Measurements from ENCODE around the gene RAD51.

The RAD51 gene

DNA sequence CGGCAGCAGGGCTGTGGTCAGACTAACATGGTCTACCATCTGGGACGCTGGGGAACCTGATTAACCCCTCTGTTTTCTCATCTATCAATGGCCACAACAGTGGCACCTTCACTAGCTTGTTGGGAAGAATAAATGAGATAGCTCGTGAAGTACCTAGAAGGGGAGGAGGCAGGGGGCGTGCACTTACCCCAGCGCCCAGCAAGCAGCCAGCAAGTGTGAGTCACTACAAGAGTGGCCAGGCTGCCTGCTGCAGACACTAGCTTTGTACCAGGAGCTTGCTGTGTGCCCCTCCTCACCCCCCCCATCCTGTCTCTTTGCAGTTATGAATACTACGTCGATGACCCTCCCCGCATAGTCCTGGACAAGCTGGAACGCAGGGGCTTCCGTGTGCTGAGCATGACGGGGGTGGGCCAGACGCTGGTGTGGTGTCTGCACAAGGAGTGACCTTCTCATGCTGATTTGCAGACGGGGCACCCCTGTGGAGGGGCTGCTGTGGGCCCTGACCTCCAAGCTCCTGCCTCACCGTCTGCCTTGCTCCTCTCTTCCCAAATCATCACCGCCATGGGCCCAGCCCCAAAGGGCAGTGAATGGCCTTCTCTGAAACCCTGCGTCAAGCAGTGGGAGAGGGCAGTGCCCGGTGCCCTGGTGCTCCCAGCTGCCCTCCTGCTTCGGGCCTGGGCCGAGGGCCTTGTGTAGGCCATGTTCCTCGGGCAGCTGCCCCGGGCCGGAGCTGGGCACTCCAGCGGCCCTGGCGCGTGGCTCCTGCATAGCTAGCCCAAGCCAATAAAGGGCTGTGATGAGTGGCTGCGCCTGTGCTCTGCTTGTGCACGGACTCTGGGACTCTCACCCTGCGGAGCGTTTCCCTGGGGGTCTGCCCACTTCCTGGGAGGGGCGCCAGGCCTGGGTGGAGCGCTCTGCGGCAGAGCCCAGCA lies 72.2 kb downstream of the RAD51 start:
- no peak for DNase-seq
- Histone ChIP-seq H3K27me3 (no peaks in the 10 kb centered on the region), H3K4me1 (peaks cover 55% of the 10 kb centered on the region), H3K4me3 (ENCODE audit: low read depth, low read length) (no peak overlapping the region), H3K36me3 (no peaks in the 10 kb centered on the region), H3K9me3 (no peaks in the 10 kb centered on the region)
- TF ChIP-seq, protein P1, sequence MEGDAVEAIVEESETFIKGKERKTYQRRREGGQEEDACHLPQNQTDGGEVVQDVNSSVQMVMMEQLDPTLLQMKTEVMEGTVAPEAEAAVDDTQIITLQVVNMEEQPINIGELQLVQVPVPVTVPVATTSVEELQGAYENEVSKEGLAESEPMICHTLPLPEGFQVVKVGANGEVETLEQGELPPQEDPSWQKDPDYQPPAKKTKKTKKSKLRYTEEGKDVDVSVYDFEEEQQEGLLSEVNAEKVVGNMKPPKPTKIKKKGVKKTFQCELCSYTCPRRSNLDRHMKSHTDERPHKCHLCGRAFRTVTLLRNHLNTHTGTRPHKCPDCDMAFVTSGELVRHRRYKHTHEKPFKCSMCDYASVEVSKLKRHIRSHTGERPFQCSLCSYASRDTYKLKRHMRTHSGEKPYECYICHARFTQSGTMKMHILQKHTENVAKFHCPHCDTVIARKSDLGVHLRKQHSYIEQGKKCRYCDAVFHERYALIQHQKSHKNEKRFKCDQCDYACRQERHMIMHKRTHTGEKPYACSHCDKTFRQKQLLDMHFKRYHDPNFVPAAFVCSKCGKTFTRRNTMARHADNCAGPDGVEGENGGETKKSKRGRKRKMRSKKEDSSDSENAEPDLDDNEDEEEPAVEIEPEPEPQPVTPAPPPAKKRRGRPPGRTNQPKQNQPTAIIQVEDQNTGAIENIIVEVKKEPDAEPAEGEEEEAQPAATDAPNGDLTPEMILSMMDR (IDR thresholded peaks at IDR 0.05; ENCODE audit: low read depth, low read length), result no peak

DNA sequence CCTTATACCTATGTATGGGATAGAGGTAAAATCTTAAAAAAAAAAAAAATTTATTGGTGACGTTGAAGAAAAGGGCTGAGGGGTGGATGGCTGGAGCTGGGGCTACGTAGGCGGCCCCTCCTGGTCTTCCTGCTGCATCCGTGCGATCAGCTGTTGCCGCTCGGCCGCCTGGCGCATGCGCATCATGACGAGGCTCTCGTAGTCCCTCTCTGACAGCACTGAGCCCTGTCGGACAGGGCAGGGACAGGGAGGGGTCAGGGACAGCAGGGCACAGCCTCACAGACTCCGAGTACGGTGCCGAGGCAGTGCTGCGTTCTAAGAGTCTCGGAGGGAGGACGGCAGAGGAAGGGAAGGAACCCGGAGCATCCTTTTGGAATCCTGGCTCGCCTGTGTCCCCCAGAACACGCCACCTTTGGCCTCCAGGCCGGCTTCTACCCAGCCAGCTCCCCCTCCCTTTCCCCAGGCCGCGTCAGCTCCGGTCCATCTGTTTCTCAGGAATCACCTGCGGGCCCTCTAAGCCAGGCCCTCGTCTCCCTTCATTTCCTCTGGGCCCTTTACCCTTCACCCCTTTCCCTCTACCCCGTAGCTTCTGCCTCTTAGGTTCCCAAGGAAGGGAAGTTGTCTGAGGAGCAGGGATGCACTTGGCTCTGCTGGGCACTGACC lies 73.0 kb downstream of the RAD51 start:
- H3K4me3 ChIP-seq (ENCODE audit: low read depth, low read length), result no peak overlapping the region
- TF ChIP-seq, protein P1 (IDR thresholded peaks at IDR 0.05; ENCODE audit: low read depth, low read length), result no peak
- peaks cover 56% of the 10 kb centered on the region for H3K4me1 ChIP-seq
- no peaks in the 10 kb centered on the region for H3K36me3 ChIP-seq
- DNase-seq, result no peak
- H3K27me3 ChIP-seq, result no peaks in the 10 kb centered on the region
- H3K9me3 ChIP-seq, result no peaks in the 10 kb centered on the region

DNA sequence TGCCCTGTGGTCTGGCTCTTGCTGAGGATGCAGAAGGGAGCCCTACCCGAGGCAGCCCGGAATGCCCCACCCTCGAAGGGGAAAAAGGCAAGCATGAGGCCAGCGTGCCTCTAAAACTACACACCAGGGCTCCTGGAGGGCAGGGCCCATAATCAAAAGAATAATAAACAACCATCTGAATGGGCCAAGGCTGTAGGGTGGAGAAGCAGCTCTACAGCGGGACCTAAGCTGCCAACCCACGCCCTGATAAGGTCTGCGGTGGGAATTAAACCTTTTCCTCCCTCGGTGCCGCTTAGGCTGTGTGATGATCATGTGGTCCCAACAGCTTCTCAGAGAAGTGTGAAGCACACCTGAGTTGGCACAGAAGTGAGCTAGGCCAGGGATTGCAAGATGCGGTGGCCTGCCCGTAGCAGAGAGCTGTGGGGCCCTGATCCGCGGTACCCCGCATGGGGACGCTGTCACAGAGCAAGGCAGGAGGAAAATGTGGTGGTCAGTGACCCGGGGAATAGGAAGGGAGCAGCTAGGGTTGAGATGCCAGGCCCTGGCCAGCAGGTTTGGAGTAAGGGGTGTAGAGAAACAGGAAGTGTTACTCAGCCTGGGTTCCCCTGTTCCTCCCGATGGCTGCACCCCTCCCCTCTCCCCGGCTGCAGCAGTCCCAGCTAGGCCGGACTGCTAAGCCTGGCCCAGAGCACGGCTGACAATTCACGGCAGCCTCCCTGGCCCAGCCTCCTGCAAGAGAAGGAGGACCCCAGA lies 73.7 kb downstream of the RAD51 start:
- no peak for DNase-seq
- Histone ChIP-seq H3K4me3 (ENCODE audit: low read depth, low read length) (peak overlapping the region; percentile 32), H3K27me3 (no peaks in the 10 kb centered on the region), H3K9me3 (no peaks in the 10 kb centered on the region), H3K4me1 (peaks cover 50% of the 10 kb centered on the region), H3K36me3 (no peaks in the 10 kb centered on the region; the same call in 1 of the 2 replicates)
- TF ChIP-seq, protein P1 (IDR thresholded peaks at IDR 0.05; ENCODE audit: low read depth, low read length), result no peak

DNA sequence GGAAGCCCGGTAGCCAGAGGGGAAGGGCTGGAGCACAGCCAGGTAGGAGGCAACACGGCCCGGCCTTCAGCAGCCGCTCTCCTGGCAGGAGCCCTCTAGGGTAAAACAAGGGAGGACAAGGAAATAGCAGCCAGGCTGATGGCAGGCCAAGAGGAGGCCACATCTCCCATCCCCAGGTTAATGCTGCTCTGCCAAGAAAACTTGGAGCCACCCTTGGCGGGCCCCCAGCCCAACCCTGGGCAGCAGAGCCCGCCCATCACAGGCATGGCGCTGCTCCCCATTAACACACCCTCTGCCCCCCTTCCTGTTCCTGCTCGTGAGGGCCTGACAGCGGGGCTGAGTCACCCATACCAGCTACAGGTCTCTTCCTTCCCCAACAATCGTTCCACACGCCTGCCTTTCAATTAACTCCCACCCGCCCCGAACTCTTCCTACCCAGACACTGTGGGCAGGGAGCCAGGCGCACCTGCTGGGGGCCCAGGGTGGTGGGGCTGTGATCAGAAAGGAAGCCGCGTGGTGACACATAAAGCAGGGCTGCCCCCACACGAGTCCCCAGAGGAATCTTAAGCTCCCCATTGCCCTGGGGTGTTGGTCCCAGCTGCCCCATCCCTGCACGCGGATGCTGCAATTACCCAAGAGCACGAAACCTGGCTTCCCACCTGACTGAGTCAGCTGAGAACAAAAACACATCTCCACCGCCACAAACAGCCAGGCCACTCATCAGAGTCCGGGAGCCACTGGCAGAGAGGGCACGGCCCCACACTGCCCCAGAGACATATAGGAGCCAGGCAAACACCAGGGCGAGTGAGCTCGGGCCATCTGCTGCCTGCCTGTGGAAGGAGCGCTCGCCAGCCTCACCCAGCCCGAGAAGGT lies 74.5 kb downstream of the RAD51 start, which contains the start of gene C15orf62:
Gene C15orf62 (plus strand): TSS at position 707 of the 873 bp plus-strand sequence. CDS start 516 bp downstream, outside the sequence.
- TF ChIP-seq, protein P1 (IDR thresholded peaks at IDR 0.05; ENCODE audit: low read depth, low read length), result no peak; the same call in 1 of the 2 replicates
- no peaks in the 10 kb centered on the region for H3K27me3 ChIP-seq
- H3K36me3 ChIP-seq, result no peaks in the 10 kb centered on the region; the same call in 1 of the 2 replicates
- no peaks in the 10 kb centered on the region for H3K9me3 ChIP-seq
- H3K4me1 ChIP-seq, result peaks cover 50% of the 10 kb centered on the region
- DNase-seq, result peak; percentile 79
- peak within 1 kb of the TSS; percentile 32 for H3K4me3 ChIP-seq (ENCODE audit: low read depth, low read length)

DNA sequence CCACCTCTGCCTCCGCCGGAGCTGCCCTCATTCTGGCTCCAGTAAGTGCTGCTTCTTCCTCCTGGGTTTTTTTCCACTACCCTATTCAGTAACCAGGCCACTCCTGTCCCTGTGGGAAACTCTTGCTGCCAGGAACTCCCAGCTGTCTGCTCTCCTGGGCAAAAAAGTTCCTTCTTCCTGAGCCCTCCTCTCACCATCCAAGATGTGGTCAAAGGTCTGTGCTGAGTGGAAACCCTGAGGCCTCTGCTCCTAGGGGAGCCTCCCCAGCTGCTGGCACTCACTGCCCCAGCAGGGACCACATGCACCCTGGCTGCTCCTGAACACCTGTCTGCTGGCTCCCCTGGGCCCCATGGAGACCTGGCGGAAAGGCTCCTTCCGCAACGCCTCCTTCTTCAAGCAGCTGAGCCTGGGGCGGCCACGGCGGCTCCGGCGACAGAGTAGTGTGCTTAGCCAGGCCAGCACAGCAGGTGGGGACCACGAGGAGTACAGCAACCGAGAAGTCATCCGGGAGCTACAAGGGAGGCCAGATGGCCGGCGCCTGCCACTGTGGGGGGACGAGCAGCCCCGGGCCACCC lies 75.3 kb downstream of the RAD51 start:
- no peaks in the 10 kb centered on the region for H3K27me3 ChIP-seq
- peaks cover 44% of the 10 kb centered on the region for H3K4me1 ChIP-seq
- H3K9me3 ChIP-seq, result no peaks in the 10 kb centered on the region
- no peak for DNase-seq
- TF ChIP-seq, protein P1 (IDR thresholded peaks at IDR 0.05; ENCODE audit: low read depth, low read length), result no peak
- H3K4me3 ChIP-seq (ENCODE audit: low read depth, low read length), result no peak overlapping the region
- H3K36me3 ChIP-seq, result peaks cover 6% of the 10 kb centered on the region
